HCT116 (cell line): Measurements from ENCODE around the gene LHX5.
A peak's percentile ranks its signal among the peaks of the same experiment; 100 is the strongest.

Experiments
- ATF3 ChIP-seq: IDR thresholded peaks from 2 replicates; pipeline ENCODE4 v1.6.1; 2012
- CBX3 ChIP-seq: IDR thresholded peaks from 2 replicates; pipeline ENCODE4 v1.6.1; 2012; ENCODE audit warnings: low read depth
- CEBPB ChIP-seq: IDR thresholded peaks from 2 replicates; pipeline ENCODE4 v1.6.1; 2012; ENCODE audit warnings: low read depth
- EZH2 ChIP-seq: fragments of 200-600 bp; sonication (generic); IDR thresholded peaks from 2 replicates; pipeline ENCODE4 v1.6.1; 2017; ENCODE audit warnings: antibody characterized with exemption, mixed run types
- EZH2phosphoT487 ChIP-seq: fragments of 200-600 bp; IDR thresholded peaks from 2 replicates; pipeline ENCODE4 v1.6.1; 2018; ENCODE audit warnings: antibody characterized with exemption, borderline replicate concordance
- FOSL1 ChIP-seq: IDR thresholded peaks from 2 replicates; pipeline ENCODE4 v1.6.1; 2012; ENCODE audit warnings: low read depth
- JUND ChIP-seq: IDR thresholded peaks from 2 replicates; pipeline ENCODE4 v1.6.1; 2012
- POLR2A ChIP-seq: IDR thresholded peaks from 2 replicates; pipeline ENCODE4 v1.7.0; 2011; ENCODE audit warnings: borderline replicate concordance; ENCODE audit not compliant: insufficient read depth, insufficient read length; ENCODE audit errors: extremely low read depth
- POLR2AphosphoS5 ChIP-seq: IDR thresholded peaks from 2 replicates; pipeline ENCODE4 v1.6.1; 2011; ENCODE audit warnings: mild to moderate bottlenecking, low read depth, low read length, moderate library complexity
- SP1 ChIP-seq: IDR thresholded peaks from 2 replicates; pipeline ENCODE4 v1.6.1; 2012; ENCODE audit warnings: low read depth
- TCF7L2 ChIP-seq: IDR thresholded peaks from 2 replicates; pipeline ENCODE4 v1.7.0; 2011; ENCODE audit warnings: borderline replicate concordance, inconsistent platforms; ENCODE audit not compliant: insufficient read depth, insufficient read length; ENCODE audit errors: extremely low read depth
- ZNF274 ChIP-seq: fragments of 200-500 bp; sonication (Bioruptor generic); IDR thresholded peaks from 2 replicates; pipeline ENCODE4 v1.6.1; 2014; ENCODE audit warnings: mild to moderate bottlenecking, low read depth, low read length, inconsistent platforms
- TF ChIP-seq, protein P1 (sequence below), 3 experiments: fragments of 200-600 bp in 1 of 3; sonication (generic) in 1 of 3; IDR thresholded peaks in 2 of 3; conservative IDR thresholded peaks in 1 of 3; 2 replicates each; pipeline ENCODE4 v1.5.1; 2012 to 2017; ENCODE audit warnings: low read depth in 2 of 3, low read length in 2 of 3, antibody characterized with exemption in 1 of 3, borderline replicate concordance in 1 of 3, control low read depth in 1 of 3, mild to moderate bottlenecking in 1 of 3, mixed read lengths in 1 of 3, mixed run types in 1 of 3, moderate library complexity in 1 of 3; ENCODE audit not compliant: insufficient read depth in 1 of 3
- TF ChIP-seq, protein P2 (sequence below): IDR thresholded peaks from 2 replicates; pipeline ENCODE4 v1.6.1; 2012

- TF ChIP-seq TCF7L2 (no peak), CEBPB (no peak), CBX3 (no peak), ATF3 (no peak), POLR2A (peak; percentile 43), POLR2AphosphoS5 (peak; percentile 93), EZH2 (no peak), FOSL1 (peak; percentile 57), EZH2phosphoT487 (no peak), ZNF274 (no peak), SP1 (peak; percentile 59; the same call in 1 of the 2 replicates), JUND (peak; percentile 62)
- TF ChIP-seq, protein P1, sequence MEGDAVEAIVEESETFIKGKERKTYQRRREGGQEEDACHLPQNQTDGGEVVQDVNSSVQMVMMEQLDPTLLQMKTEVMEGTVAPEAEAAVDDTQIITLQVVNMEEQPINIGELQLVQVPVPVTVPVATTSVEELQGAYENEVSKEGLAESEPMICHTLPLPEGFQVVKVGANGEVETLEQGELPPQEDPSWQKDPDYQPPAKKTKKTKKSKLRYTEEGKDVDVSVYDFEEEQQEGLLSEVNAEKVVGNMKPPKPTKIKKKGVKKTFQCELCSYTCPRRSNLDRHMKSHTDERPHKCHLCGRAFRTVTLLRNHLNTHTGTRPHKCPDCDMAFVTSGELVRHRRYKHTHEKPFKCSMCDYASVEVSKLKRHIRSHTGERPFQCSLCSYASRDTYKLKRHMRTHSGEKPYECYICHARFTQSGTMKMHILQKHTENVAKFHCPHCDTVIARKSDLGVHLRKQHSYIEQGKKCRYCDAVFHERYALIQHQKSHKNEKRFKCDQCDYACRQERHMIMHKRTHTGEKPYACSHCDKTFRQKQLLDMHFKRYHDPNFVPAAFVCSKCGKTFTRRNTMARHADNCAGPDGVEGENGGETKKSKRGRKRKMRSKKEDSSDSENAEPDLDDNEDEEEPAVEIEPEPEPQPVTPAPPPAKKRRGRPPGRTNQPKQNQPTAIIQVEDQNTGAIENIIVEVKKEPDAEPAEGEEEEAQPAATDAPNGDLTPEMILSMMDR (IDR thresholded peaks at IDR 0.05 in 2 of 3, conservative IDR thresholded peaks at IDR 0.05 in 1 of 3; ENCODE audit: borderline replicate concordance in 1 of 3, insufficient read depth in 1 of 3, low read depth in 2 of 3, low read length in 2 of 3) = no peak
- TF ChIP-seq, protein P2, sequence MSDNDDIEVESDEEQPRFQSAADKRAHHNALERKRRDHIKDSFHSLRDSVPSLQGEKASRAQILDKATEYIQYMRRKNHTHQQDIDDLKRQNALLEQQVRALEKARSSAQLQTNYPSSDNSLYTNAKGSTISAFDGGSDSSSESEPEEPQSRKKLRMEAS = peak; percentile 70
Measured at GRCh38 chr12:113422030-113422885, 49.4 kb downstream of the LHX5 start, which contains the start of gene SDSL.
